GM06990 (cell line): Measurements from ENCODE around the gene G6PD.
A peak's percentile ranks its signal among the peaks of the same experiment; 100 is the strongest.
"Not testable (repeated sequence)": the region's sequence is repeated elsewhere in the genome, so short reads cannot be mapped to it uniquely, and the experiment has no call there.

Experiments used
- DNase-seq: peaks from one replicate; pipeline ENCODE4 v3.0.0-alpha.2; 2011; ENCODE audit not compliant: insufficient read length; ENCODE audit errors: extremely low read depth
- H3K27me3 ChIP-seq: replicated peaks from 2 replicates; pipeline ENCODE4 v1.6.0; 2011; ENCODE audit warnings: low read length; ENCODE audit not compliant: control insufficient read depth, insufficient read depth
- H3K36me3 ChIP-seq: 2 replicates; pipeline ENCODE4 v1.5.1; 2011; ENCODE audit warnings: low read length; ENCODE audit not compliant: control insufficient read depth, insufficient read depth
- H3K4me3 ChIP-seq: replicated peaks from 2 replicates; pipeline ENCODE4 v1.5.1; 2011; ENCODE audit warnings: low read depth, mild to moderate bottlenecking, control low read depth, low read length
- CTCF ChIP-seq: IDR thresholded peaks from 2 replicates; pipeline ENCODE4 v1.5.1; 2011; ENCODE audit warnings: low read length, control low read depth, mild to moderate bottlenecking, inconsistent platforms; ENCODE audit not compliant: insufficient read depth, poor library complexity, severe bottlenecking

The G6PD gene

GRCh38 chrX:154540897-154541535 lies 5.6 kb downstream of the G6PD start:
- no peak overlapping the region for H3K4me3 ChIP-seq

GRCh38 chrX:154540365-154540764 lies 6.3 kb downstream of the G6PD start:
- not testable (repeated sequence) for H3K4me3 ChIP-seq, H3K27me3 ChIP-seq, H3K36me3 ChIP-seq, DNase-seq

More at GRCh38 chrX:154540897-154541535, 5.6 kb downstream of the G6PD start:
- no peak for TF ChIP-seq CTCF
- Histone ChIP-seq H3K27me3 (no peaks in the 10 kb centered on the region), H3K36me3 (no peaks in the 10 kb centered on the region; the same call in none of the 2 replicates)
- DNase-seq = no peak

GRCh38 chrX:154539077-154539476 lies 7.6 kb downstream of the G6PD start:
- no peak for TF ChIP-seq CTCF
- Histone ChIP-seq H3K4me3 (no peak overlapping the region), H3K27me3 (no peaks in the 10 kb centered on the region), H3K36me3 (peaks cover 1% of the 10 kb centered on the region)
- DNase-seq = no peak

DNA sequence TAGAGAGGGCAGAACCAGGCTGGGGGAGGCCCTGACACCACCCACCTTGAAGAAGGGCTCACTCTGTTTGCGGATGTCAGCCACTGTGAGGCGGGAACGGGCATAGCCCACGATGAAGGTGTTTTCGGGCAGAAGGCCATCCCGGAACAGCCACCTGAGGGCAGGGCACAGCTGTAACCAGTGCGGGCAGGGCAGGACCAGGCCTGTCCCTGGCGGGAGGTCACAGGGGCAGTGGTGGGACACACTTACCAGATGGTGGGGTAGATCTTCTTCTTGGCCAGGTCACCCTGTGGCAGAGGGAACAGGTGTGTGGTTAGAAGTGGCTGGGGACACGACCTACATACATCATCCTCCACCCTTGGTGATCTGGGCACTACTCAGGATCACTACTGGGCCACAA lies 10.8 kb downstream of the G6PD start:
- TF ChIP-seq CTCF = no peak
- H3K27me3 ChIP-seq = no peaks in the 10 kb centered on the region
- peaks cover 7% of the 10 kb centered on the region for H3K36me3 ChIP-seq
- H3K4me3 ChIP-seq = no peak overlapping the region
- DNase-seq = no peak

DNA sequence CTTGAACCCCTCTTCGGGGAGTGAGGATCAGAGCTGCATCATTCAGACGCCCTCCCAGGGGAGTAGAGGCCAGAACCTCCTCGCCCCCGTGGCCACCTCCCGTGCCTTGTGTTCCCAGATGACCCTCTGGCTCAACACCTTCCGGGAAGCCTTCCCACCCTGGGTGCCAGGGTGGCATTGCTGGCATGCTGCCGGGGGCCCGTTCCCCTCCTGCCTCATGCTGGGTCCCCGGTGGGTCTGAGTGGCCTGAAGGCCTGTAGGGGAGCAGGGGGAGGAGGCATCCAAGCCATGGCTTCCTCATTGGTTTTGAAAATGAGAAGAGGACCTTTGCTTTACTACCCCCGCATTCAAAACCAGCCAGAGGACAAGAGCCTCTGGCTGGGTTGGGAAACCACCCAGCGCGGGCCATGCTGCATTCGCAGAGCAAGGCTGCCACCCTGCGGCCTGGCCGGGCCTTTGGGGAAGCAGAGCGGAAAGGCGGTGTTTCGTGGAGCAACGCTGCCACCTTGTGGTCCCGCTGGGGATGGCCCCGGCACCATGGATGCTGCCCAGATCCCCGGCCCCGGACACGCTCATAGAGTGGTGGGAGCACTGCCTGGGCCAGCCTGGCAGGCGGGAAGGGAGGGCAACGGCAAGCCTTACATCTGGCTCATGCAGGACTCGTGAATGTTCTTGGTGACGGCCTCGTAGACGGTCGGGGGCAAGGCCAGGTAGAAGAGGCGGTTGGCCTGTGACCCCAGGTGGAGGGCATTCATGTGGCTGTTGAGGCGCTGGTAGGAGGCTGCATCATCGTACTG lies 11.9 kb downstream of the G6PD start:
- DNase-seq = peak; percentile 85
- H3K4me3 ChIP-seq = no peak overlapping the region
- no peaks in the 10 kb centered on the region for H3K27me3 ChIP-seq
- peak; percentile 99 for TF ChIP-seq CTCF
- peaks cover 7% of the 10 kb centered on the region for H3K36me3 ChIP-seq

DNA sequence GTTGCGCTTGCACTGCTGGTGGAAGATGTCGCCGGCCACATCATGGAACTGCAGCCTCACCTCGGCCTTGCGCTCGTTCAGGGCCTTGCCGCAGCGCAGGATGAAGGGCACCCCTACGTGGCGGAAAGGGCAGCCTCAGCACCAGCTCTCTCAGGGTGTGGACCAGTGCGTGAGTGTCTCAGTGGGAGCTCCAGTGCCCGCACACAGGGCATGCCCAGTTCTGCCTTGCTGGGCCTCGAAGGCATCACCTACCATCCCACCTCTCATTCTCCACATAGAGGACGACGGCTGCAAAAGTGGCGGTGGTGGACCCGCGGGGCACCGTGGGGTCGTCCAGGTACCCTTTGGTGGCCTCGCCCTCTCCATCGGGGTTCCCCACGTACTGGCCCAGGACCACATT lies 14.0 kb downstream of the G6PD start:
- Histone ChIP-seq H3K36me3 (peaks cover 7% of the 10 kb centered on the region), H3K27me3 (no peaks in the 10 kb centered on the region), H3K4me3 (no peak overlapping the region)
- TF ChIP-seq CTCF = no peak
- DNase-seq = no peak
